ENCODE measurements around the gene ANKRD27.
"Not testable (repeated sequence)": the region's sequence is repeated elsewhere in the genome, so short reads cannot be mapped to it uniquely, and the experiment has no call there.

GRCh38 chr19:32587747-32588504 is 87.1 kb downstream of the ANKRD27 start:
- TF ChIP-seq, protein P1, sequence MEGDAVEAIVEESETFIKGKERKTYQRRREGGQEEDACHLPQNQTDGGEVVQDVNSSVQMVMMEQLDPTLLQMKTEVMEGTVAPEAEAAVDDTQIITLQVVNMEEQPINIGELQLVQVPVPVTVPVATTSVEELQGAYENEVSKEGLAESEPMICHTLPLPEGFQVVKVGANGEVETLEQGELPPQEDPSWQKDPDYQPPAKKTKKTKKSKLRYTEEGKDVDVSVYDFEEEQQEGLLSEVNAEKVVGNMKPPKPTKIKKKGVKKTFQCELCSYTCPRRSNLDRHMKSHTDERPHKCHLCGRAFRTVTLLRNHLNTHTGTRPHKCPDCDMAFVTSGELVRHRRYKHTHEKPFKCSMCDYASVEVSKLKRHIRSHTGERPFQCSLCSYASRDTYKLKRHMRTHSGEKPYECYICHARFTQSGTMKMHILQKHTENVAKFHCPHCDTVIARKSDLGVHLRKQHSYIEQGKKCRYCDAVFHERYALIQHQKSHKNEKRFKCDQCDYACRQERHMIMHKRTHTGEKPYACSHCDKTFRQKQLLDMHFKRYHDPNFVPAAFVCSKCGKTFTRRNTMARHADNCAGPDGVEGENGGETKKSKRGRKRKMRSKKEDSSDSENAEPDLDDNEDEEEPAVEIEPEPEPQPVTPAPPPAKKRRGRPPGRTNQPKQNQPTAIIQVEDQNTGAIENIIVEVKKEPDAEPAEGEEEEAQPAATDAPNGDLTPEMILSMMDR (IDR thresholded peaks at IDR 0.05): not testable (repeated sequence)
- TF ChIP-seq POLR2A, POLR2AphosphoS5, EP300 (IDR thresholded peaks at IDR 0.05): not testable (repeated sequence)
